Stimulated activated CD4-positive, alpha-beta T cell treated with anti-CD3 and anti-CD28 coated beads, Interleukin-12 subunit alpha, Interleukin-12 subunit beta, amount 100 ng/mL, for 24 hours (primary cell): Measurements from ENCODE around the gene CAPN1.
"Not testable (repeated sequence)": the region's sequence is repeated elsewhere in the genome, so short reads cannot be mapped to it uniquely, and the experiment has no call there.

Experiments
- DNase-seq, 2 experiments: peaks; one replicate each; pipeline ENCODE4 v3.0.0-alpha.2; 2020; ENCODE audit warnings: low read depth in 2 of 2

CAPN1 gene

GRCh38 chr11:65217441-65218423, 36.0 kb downstream of the CAPN1 start:
- no peak for DNase-seq

GRCh38 chr11:65218446-65218845, 36.7 kb downstream of the CAPN1 start:
- DNase-seq = no peak

DNA sequence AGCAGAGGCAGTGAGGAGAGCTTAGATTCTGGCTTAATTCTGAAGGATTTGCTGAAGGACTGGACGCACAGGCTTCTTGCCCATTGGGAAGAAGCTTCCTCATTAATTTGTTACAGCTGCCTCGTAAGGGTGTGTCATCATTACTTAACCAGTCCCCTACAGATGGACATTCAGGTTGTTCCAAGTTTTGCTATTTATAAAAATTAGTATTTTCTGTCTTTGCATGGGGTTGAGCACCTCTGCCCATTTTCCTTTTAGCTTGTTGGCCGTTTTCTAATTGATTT, 38.1 kb downstream of the CAPN1 start:
- no peak for DNase-seq

DNA sequence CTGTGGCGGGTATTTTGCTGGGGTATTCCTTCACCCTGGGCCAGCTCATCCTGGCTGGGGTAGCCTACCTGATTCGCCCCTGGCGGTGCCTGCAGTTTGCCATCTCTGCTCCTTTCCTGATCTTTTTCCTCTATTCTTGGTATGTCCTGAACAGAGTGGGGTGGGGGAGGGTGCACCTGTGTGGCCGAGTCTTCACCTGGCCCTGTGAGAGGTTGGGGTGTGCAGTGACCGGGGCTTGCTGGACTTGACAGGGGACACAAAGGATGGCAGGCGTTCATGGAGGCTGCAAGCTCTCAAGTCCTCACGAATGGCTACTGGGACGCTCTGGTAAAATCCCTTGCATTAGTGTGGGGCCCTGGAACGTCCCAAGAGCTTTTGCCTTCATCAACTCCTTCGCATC, 39.3 kb downstream of the CAPN1 start:
- no peak for DNase-seq

DNA sequence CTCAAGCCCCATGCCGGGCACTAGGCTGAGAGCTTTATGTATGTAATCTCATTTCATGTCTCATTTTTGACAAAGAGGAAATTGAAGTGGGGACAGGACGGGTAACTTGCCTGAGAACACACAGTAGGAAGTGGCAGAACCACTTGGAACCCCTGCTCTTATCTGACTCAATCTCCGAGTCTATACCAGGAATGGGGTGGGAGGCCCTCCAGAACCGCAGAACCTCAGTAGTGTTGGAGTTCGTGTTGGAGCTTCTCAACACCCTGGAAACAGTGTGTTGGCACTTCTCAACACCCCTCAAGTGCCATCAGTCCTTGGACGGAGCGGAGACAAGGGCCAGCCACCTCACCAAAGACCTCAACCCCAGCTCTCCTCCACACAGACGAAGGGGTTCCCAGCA, 41.3 kb downstream of the CAPN1 start:
- no peak for DNase-seq

DNA sequence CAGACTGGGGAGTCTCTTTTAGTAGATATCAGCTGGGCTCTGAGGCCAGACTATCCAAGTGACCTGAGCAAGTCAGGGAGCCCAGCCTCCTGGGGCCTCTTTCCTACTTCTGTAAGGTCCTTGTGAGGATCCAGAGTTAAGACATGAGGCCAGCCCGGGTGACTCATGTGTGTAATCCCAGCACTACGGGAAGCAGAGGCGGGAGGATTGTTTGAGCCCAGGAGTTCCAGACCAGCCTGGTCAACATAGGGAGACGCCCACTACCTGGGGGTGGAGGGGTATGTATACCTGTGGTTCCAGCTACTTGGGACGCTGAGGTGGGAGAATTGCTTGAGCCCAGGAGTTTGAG, 43.2 kb downstream of the CAPN1 start:
- DNase-seq = no peak

DNA sequence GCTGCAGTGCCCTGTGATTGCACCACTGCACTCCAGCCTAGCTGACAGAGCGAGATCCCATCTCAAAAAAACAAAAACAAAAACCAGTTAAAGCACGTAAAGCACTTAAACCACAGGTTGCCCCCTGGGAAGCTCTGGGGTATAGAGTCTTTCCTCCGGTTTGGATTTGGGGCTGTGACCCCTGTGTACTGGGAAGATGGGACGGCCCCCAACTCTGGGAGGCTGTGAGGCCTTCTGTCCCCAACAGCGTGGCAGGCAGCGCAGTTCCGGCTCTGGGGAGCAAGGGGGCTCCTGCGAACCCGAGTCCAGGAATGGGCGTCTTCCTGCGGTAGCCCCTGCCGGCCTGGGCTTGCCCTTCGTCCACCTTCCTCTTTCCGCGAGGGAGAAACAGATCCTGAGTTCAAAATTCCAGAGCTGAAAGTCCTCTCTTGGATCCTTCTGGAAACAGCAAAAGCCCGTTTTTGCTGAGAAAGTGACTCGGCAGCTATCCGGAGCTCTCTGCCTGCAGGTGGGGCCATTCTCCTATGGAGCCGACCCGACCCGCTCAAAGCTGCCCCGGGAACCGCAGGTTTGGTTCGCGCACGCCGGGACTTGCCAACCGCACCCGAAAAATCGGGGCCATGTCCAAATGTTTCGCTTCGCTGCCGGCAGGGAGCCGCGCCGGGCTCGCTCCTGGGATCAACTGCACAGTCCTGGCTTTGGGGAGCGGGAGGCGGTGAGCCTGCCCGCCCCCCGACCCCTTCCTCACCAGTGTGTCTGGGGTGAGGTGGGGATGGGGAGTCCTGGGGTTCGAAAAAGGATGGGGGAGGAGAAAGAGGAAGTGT, 43.8 kb downstream of the CAPN1 start:
- peak; percentile 28 to 58 for DNase-seq

- DNase-seq = no peak
These were observed 44.3 kb downstream of the CAPN1 start for GRCh38 chr11:65226103-65226442.

DNA sequence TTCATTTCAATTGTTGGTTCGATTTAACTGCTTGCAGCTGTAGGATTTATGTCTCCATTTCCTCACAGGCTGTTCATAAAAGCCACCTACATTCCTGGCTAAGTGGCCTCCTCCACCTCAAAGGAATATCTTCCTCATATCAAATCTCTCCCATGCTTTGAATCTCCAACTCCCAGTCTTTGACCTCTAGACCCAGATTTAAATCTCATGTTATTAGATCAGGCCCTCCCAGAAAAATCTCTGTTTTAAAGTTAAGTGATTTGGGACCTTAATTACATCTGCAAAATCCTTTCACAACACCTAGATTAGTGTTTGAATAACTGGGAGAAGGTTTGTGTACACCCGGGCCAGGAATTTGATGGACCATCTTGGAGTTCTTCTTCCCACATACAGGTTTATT, 46.2 kb downstream of the CAPN1 start:
- DNase-seq = no peak

DNA sequence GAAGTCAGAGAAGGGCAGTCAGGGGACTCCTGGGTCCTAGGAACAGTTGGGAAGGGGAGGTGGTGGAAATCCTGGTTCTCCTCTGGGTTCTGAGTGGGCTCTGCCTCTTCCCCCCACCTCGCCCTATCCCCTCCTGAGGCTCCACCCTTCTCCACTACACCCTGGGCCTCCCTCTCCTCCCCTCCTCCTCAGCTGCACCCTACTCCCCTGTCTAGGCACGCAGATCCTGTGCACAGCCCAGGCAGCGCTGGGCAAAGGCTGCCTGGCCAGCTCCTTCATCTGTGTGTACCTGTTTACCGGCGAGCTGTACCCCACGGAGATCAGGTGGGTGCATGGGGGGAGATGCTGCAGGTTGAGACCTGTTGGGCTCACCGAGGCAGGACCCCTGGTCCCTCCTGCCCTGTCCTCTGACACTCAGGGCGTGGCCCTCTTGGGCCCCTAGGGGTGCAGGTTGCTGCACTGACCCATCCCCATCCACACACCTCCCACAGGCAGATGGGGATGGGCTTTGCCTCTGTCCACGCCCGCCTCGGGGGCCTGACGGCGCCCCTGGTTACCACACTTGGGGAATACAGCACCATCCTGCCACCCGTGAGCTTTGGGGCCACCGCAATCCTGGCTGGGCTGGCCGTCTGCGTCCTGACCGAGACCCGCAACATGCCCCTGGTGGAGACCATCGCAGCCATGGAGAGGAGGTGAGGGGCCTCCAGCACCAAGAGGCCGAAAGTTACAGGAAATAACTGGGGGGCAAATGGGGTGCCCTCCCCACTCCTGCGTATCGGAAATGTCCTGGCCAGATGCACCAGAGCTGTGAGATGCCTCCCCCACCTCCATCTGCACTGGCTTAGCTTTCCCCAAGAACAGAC, 54.7 kb downstream of the CAPN1 start:
- DNase-seq = no peak

DNA sequence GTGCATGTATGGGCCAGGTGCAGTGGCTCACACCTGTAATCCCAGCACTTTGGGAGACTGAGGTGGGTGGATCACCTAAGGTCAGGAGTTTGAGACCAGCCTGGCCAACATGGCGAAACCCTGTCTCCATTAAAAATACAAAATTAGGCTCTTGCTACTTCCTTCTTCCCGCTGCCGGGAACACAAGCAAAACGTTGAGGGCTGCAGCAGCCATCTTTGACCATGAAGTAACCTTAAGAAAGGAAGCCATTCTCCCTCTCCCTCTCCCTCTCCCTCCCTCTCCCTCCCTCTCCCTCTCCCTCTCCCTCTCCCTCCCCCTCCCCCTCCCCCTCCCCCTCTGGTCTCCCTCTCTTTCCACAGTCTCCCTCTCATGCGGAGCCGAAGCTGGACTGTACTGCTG, 56.6 kb downstream of the CAPN1 start:
- not testable (repeated sequence) for DNase-seq

- DNase-seq = no peak
These were observed 59.4 kb downstream of the CAPN1 start for GRCh38 chr11:65241134-65241533.

DNA sequence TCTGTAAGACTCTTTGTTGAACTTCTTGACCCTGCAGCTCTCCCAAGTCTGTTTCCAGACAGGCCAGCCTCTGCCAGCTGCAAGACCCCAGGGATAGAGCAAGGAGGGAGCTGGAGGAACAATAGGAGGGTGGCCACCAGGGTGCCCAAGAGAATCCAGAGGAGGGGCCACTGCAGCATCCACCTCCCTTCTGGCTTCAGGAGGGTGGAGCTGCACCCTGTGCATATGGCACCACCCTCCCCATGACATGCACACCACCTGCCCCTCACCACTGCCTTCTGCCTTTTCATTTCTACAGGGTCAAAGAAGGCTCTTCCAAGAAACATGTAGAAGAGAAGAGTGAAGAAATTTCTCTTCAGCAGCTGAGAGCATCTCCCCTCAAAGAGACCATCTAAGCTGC, 60.0 kb downstream of the CAPN1 start:
- no peak for DNase-seq

DNA sequence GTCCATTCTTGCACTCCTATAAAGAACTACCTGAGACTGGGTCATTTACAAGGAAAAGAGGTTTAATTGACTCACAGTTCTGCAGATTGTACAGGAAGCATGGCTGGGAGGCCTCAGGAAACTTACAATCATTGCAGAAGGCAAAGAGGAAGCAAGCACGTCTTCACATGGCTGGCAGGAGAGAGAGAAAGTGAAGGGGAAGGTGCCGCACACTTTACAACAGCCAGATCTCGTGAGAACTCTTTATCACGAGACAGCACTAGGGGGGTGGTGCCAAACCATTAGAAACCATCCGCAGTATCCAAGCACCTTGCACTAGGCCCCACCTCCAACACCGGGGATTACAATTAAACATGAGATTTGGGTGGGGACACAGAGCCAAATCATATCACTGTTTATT, 60.7 kb downstream of the CAPN1 start:
- no peak for DNase-seq

DNA sequence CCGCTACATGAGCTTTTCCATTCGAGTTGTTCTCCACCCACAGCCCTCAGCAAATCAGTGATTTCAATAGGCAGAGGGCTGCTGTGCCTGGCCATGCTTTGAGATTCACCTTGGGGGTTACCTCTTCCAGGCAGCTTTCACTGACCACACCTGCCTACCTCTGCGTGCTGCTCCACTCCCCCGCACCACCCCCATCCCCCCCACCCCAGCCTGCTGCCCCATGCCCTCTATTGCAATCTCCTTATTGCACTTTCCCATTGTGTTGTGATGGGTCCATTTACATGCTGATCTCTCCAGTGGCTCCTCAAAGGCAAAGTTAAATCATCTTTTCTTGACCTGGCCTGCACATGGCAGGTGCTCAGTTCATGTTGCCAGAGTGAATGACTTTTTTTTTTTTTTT, 62.1 kb downstream of the CAPN1 start:
- no peak for DNase-seq

- DNase-seq = not testable (repeated sequence)
These were observed 63.3 kb downstream of the CAPN1 start for GRCh38 chr11:65245046-65245445.

DNA sequence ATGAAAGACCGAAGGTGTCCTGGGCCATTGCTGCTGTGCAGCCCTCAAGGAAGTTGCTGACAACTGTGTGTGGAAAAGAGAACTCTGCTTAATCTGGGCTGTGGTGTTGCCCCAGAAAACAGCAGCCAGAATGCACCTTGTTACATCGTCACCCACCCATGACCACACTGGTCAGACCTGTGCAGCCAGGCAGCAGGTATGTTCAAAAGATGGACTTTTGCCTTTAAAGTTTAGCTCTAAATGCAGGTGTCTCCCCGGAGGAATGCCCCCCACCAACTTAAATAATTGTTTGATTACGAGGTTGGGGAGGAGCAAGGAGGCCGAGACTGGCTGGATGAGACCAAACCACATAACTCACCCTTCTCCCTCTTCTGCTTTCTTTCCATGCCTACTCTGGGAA, 64.8 kb downstream of the CAPN1 start:
- DNase-seq = no peak

- not testable (repeated sequence) for DNase-seq
These were observed 66.5 kb downstream of the CAPN1 start for GRCh38 chr11:65248184-65248710.

GRCh38 chr11:65251476-65251875, 69.7 kb downstream of the CAPN1 start:
- DNase-seq = no peak

- DNase-seq = no peak
These were observed 73.0 kb downstream of the CAPN1 start for GRCh38 chr11:65254724-65255123.

DNA sequence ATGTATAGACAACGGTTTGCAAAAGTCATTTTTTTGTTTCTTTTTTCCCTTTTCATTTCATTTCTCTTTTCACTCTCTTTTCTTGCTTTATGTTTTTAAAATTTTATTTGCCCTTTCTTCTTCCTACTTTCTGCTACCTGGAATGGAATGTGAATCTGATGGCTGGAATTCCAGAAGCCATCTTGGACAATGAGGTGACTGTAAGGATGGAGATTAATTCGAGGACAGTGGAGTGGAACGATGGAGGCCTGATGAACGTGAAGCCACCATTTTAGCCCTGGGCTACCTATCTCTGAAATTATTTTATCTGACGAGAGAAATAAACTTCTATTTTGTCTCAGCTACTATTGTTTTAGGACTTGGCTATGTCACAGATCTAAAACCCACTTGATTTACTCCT, 77.3 kb downstream of the CAPN1 start:
- DNase-seq = no peak

- DNase-seq = no peak
These were observed 78.6 kb downstream of the CAPN1 start for GRCh38 chr11:65260302-65260701.
